Suppressor macrophage treated with lipopolysaccharide for 1 hour (primary cell): ENCODE data around the gene HSPA12B.
A peak's percentile ranks its signal among the peaks of the same experiment; 100 is the strongest.

Experiments used
- DNase-seq, 3 donors: peaks; one replicate each; pipeline ENCODE4 v3.0.0-alpha.2; 2020 to 2022

Gene HSPA12B

DNA sequence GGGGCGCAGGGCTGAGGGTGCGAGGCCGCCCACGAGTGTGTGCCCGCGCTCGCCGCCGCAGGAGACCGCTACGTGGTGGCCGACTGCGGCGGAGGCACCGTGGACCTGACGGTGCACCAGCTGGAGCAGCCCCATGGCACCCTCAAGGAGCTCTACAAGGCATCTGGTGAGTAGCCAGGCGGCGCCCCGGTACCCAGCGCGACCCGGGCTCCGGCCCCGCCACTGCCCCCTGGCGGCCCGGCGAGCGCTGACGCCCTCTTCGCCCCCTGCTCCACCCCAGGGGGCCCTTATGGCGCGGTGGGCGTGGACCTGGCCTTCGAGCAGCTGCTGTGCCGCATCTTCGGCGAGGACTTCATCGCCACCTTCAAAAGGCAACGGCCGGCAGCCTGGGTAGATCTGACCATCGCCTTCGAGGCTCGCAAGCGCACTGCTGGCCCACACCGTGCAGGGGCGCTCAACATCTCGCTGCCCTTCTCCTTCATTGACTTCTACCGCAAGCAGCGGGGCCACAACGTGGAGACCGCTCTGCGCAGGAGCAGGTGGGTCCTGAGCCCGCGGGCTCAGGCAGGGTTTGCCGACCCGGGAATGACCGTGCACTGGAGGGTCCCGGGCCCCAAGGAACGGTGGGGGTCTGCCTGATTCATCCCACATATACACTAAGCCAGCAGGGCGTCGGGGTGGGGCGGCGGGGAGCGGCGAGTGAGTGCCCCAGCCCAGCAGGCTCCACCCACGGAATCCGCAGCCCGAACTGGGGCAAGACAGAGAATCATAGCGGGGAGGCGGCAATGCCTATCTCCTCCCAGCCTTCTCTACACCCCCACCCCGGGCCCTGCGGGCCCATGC, 17.4 kb downstream of the HSPA12B start:
- DNase-seq, result peak; percentile 51 to 78 (median 63)

DNA sequence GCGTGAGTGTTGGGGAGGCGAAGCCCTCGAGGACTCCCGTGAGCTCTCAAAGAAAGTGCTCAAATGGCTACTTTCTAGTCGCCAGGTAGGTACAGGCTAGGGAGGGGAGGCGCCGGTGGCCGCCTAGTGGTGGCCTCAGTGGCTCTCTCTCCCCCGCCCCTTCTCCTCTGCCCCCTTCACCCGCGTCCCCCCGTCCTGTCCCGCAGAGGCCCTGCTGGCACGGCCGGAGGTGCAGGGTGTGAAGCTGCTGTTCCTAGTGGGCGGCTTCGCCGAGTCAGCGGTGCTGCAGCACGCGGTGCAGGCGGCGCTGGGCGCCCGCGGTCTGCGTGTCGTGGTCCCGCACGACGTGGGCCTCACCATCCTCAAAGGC, 18.8 kb downstream of the HSPA12B start:
- no peak for DNase-seq

DNA sequence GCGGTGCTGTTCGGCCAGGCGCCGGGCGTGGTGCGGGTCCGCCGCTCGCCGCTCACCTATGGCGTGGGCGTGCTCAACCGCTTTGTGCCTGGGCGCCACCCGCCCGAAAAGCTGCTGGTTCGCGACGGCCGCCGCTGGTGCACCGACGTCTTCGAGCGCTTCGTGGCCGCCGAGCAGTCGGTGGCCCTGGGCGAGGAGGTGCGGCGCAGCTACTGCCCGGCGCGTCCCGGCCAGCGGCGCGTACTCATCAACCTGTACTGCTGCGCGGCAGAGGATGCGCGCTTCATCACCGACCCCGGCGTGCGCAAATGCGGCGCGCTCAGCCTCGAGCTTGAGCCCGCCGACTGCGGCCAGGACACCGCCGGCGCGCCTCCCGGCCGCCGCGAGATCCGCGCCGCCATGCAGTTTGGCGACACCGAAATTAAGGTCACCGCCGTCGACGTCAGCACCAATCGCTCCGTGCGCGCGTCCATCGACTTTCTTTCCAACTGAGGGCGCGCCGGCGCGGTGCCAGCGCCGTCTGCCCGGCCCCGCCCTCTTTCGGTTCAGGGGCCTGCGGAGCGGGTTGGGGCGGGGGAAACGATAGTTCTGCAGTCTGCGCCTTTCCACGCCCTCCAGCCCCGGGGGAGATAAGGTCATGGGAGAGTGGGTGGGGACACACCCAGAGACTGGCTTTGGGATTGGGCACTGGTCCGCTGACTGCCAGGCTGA, 19.3 kb downstream of the HSPA12B start:
- DNase-seq, result peak; percentile 83 to 88 (median 85)

DNA sequence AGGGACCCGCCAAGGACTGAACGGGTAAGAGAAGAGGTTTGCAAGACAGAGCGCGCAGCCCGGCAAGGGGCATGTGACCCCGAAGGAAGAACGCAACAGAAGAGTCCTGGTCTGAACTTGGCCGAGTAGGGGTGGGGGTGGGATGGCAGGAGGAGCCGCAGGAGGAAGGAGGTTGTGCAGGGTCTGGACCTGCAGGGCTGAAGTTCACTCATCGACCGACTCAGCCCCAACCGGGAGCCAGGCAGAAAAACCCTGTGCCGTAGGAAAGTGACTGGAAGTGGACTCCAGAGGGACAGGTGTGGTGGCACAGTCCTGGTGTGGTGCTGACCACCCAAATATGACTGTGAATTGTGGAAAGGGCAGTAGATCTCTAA, 19.9 kb downstream of the HSPA12B start:
- no peak for DNase-seq

DNA sequence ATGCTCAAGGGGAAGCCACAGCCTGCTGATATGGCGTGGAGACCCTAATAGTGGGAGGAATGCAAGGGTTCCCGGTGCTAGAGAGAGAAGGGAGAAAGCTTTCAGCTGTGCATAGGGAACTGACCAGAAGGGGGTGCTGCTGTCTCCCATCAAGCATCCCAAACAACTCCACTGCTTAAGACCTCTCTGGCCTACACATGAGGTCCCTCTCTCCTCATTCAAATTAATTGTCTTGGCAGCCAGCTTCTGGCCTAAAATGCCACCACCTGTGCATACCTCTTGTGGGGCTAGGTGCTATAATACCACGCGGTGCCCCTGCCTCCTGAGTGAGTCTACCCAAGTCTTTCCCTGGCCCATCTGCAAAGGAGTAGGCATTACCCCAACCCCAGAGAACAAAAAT, 20.6 kb downstream of the HSPA12B start:
- DNase-seq, result peak; percentile 72 to 87 (median 83)

DNA sequence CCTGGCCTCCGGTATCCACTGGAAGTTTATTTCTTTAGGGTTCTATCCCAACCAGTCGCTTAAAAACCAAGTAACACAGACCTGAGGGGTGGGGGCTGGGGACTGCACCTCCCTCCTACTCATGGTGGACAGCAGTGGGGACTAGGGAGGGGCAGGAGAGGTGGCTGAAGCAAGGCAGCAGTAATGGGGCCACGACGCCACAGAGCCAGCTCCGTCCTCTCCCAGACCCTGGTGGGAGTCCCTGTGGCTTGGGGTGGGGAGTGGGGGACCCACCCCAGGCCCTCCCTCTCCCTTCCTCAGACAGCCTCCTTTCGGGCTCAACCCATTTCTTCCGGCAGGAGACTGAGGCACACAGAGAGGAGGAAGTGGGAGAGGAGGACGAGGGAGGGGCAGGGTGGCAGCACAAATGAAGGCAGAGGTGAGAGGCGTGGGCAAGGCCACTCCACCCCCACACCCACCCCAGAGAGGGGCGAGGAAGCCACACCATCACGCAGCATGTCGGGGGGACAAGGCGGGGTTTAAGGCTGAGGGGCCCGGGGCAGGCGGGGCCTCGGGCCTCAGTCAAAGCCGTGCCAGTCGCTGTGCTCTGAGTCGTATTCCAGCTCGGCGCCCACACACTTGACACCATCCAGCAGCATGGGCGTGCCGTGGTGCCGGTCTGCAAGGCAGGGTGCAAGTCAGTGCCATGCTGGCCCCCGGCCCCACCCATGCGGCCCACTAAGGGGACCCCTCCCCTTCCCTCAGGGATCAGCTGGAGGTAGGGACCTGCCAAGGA, 21.2 kb downstream of the HSPA12B start:
- no peak for DNase-seq

DNA sequence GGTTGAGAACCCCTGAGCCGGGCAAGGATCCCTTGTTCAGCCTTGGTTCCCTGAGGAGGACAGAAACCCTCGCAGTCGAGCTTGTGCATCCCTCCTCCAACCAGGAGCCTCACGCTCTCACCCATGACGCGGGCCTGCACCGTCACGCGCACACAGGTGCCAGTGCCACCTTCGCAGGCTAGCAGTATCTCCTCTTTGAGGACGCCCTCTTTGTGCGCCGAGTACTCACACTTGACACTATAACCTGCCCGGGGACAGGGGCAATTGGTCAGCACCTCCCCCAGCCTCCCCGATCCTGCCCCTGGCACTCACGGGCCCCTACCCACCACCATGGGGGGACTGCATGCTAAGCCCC, 21.8 kb downstream of the HSPA12B start:
- no peak for DNase-seq

DNA sequence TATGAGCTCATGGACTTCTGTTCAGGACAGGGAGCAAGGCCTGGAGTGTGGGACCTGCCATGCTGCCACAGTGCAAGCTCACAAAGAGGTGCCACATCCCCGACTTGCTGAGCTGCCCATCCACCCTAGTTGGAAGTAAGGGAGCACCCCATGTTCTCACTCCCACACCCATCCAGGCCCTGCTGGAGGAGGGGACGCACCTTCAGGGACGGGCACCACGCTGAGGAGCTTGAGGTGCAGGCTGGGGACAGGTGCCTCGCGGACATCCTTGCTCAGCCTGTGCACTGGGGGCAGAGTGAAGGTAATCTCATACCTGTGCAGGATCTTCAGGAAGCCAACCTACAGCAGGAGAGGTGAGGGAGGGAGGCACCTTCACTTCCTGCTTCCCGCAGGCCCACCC, 22.8 kb downstream of the HSPA12B start:
- DNase-seq, result no peak

DNA sequence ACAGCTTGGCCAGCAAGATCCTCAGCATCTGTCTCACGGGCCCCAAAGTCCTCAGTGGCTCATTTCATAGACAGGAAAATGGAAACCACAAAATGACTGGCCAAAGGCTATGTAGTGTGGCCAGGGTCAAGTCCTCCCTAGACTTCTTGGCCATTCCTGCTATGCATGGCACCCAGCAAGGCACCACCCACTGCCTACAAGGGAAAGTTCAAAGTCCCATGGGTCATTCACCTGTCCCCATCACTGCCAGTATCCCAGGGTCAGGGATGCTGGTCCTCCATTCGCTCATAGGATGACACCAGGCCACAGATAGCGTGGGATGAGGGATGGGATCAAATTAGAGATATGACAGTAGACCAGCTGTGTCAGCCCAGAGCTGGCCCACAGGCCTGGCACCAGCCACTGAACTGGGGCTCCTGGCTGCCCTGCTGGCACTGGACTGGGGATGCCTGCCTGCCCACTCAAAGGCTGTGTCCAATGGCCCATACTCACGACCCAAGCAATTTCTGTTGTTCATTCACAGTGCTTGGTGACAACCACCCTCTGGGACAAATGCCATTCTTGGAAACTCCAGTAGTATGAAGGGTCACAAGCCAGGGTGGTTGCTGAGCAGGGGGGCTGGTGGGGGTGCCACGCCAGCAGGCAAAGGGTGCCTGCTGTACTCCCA, 23.5 kb downstream of the HSPA12B start:
- DNase-seq, result no peak

DNA sequence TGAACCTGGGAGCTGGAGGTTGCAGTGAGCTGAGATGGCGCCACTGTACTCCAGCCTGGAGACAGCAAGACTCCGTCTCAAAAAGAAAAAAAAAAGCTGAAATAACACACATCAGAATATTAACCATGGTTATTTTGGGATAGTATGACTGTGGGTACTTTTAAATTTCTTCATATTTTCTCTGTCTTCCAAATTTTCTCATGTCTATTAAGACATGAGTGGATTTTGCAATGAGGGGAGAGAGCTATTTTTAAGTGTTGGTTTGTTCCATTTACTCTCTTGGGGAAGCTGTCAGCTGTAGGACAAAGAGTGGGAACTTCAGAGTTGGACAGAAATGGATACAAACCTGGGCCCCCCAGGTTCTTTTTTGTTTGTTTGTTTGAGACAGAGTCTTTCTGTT, 24.8 kb downstream of the HSPA12B start:
- DNase-seq, result peak; percentile 40 to 68 (median 62)

DNA sequence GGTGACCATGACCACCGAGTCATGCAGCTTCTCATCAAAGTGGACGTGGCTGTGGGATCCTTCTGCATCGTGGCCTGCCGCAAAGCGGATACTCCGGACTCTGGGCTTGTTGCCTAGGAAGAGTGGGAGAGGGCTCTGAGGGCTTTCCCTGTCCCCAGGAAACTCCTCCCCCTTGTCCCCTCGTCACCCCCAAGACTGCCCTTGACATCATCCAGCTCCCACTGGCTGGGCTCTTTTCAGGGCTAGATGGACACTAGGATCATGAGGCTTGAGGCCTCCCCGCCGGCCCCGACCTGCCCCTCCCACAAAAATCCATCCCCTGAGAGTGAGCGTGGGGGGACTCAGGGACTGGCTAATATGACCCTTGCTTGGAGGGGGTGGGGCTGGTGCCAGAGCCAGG, 26.1 kb downstream of the HSPA12B start:
- no peak for DNase-seq

DNA sequence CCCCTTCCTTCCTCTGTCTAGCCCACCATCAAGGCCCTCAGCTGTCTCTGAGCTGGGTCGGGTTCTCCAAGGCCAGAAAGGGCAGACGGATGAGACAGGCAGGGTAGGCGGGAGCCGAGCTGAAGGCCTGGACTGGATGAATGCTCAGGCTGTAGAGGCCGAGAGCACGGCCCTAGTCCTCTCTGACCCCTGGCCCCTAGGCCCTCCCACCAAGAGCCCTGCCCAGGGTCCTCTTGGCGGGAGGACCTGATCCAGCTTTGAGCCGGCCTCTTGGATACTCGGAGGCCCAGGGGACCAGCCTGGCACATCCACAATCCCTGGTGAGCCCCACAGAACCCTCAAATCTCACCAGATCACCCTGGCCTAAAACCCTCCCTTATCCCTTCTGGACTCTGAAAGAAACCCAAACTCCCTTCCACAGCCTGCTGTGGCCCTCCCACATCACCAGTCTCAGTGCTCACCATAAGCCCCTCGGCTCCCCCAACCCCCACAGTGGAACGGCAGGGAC, 26.9 kb downstream of the HSPA12B start:
- no peak for DNase-seq

DNA sequence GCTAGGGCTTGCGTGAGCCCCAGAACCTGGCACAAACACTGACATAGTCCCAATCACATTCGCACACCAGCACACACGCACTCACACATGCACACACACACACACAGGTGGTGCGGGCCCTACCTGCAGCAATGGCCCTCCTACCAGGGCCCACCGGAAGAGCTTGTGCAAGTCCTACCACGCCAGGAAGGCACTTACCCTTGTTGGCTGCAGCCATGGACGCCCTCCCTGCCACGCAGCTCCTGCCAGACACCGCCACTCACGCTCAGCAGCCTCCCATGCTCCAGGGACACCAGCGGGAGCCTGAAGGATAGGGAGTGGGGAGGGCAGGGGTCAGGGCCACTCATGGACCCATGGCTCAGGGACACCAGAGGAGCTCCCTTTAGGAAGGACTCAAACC, 27.4 kb downstream of the HSPA12B start:
- no peak for DNase-seq

DNA sequence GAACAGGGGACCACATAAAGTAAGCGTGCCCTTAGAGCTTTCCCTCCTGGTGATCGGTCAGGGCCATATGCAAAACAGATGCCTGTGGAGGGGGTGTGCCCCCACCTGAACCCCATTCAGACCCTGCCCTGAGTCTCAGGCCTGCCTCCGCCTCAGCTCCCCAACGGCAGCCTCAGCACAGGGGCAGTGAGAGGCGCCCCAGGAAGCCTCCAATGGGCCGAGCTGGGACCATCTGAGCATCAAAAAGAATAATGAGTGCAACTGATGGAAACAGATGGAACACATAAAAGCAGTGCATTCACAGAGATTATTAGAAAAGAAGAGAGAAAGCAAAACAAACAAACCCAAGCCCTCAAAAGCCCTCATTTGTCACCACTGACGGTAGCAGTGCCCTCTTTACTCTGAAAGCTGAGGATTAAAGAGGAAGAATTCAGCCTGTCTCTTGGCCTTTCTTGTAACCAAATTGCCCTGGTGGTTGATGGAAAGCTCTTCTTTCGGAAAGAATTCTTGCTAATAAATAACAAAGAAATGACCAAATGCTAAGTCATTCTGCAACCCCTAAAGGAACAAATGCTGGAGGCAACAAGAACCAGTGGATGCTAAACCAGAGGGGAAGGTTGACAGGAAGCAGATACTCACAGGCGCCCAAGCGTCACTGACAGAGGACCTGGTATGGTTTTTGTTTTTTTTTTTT, 28.3 kb downstream of the HSPA12B start:
- no peak for DNase-seq

DNA sequence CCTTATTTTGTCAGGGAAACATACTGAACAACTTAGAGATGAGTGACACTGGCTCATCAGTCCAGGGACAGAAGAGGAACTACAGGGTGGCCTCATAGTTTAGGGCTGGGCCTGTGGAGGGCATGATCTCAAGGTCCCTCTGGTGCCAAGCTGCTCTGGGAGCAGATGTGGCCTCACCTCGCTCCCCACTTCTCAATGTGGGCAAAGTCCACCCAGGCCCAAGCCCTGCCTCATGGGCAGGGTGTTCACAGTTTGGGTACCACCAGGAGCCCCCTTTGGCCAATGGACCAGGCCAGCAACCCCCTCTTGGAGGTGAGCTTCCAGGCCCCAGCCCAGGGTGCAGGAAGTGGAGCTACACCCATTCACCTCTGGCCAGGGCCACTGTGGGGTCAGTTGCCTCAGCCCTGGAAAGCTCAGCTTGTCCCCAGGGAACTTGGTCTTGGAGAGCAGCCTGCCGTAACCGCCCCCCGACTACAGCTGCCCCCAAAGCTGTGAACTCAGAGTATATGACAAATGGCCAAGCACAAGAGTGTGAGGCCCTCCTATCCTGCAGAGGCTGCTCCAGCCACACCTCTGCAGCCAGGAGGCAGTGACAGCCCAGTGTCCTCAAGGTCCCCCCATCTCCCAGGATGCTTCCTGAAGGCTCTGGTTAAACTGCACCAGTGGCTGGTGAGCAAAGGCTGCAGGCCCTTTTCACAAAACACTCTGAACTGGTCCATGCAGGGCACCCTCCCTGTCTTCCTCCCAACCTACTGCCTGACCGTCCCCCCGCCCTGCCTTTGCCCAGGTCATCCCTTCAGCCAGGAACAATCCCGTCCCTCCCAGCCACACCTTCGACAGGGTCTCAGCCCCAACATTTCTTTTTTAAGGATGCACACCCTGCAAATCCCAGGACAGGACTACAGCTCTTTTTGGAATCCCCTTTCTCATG, 31.5 kb downstream of the HSPA12B start:
- DNase-seq, result peak; percentile 79 to 84 (median 81)

DNA sequence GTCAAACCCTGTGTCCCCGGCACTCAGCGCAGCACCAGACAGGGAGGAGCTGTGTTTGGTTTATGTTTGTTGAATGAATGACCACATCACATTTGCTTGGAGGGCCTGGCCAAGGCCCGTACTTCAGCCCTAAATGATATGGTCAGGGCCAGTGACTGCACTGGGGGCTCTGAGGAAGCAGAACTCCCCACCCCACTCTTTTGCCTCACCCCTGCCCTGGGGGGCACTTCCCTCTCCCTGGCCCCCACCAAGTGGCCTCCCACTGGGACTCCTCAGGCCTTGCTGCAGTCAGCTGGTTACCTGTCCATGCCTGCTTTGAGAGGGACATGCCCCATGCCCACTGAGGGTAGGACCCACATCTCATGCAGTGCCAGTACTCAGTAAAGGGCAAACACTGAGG, 32.2 kb downstream of the HSPA12B start:
- no peak for DNase-seq

DNA sequence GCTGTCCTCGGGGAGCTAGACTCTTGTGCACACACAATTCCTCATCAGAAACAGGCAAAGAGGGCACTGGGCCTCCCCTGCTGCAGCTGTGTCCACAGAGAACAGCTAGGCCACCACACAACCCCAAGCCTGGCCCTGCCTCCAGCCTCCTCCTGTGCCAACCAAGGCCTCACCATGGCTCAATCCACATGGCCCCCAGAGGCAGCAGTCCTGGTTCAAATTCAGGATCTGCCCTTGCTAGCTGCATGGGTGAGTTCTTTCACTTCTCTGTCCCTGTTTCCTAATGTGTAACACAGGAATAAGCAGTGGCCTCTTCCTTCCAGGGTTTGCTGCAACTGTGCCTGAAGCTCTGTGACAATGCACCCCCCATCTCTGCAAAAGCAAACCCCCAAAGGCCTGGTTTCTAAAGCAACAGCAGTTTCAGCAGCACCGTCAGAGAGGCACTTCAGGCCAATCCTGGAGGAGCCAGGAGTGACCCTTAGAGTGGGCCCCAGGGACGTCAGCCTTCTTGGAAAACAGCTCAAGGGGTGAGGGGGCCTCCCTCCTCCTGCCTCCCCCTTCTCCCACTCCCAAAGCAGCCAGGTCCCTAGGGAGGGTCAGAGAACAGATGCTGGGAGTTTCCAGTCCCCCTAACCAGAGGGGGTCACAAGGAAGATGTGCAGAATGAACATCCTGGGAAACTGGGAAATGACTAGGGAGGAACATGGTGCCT, 32.8 kb downstream of the HSPA12B start:
- DNase-seq, result no peak

DNA sequence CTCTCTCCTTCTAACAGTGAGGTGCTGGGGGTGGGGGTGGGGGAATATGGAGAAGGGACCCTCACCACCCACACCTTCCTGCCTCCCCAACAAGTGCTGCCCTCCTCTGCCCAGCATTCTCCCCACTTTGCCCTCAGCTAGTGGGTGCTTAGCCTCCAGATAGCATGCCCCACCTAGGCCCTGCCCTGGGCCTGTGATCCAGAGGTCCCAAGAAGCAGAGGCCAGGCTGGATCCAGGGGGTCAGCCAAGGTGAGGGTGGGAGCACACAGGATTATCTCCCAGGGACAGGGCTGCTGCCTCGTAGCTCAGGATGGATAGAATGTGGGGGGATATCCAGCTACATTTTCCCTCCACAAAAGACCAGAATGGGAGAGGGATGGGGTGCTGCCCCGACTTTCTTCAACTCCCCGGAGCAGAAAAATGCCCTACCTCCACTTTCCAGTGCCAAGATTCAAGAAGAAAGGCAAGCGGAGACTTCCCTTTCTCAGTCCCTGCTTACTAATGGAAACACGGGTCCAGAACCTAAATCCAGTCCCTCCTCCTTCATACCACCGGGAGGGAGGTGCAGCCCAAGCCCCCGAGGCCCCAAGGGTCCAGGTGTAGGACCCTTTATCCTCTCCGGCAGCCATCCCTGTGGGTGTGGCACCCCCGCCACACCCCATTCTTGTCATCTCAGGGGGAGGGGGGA, 34.1 kb downstream of the HSPA12B start:
- no peak for DNase-seq

DNA sequence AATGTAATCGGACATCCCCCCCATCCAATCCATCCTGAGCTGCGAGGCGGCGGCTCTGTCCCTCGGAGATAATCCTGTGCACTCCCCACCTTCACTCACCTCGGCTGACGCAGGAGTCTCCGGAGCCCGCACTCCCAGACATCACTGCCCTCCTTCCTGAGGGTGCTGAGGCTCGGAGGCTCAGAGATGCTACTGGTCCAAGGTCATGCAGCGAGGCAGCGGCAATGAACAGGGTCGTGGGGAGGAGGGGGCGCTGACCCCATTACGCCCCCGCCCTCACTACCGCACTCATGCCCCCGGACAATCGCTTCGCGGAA, 34.6 kb downstream of the HSPA12B start:
- DNase-seq, result no peak
